Measurements from ENCODE around the gene CYBA. TPM values are rescaled to one million over a fixed set of nuclear protein-coding genes. Genes with fewer than 3 reads are reported as not detected.

CYBA gene
- total RNA-seq, 1 experiment from 2014 or later = 351 TPM

DNA sequence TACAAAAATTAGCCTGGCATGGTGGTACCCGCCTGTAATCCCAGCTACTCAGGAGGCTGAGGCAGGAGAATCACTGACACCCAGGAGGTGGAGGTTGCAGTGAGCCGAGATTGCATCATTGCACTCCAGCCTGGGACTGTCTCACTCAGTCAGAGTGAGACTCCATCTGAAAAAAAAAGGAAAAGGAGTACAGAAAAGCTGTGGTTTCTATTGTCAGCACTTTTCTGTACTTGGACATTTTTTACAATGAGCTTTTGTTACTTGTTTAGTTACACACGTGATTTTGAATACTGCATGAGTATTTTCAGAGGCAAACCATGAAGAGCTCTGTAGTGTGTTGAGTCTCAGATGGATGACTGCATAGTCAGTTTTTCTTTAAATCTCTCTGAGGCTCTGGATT is 54.4 kb downstream of the CYBA start:
- H3K36me3 Mint-ChIP-seq (ENCODE audit: insufficient read depth, unreplicated experiment) = peaks cover 77% of the 10 kb centered on the region
- intact Hi-C loops (cut with micrococcal nuclease; ENCODE audit: unreplicated experiment) = no loop called here
- H3K27ac Mint-ChIP-seq (ENCODE audit: unreplicated experiment) = no peak overlapping the region
- H3K4me1 ChIP-seq = 0 out of 2 replicates have a peak, but pooled peaks cover 6% of the 10 kb centered on the region
- H3K4me1 Mint-ChIP-seq (ENCODE audit: low read depth, unreplicated experiment) = no peaks in the 10 kb centered on the region
- ChIA-PET CTCF (no interaction called here), POLR2A (interaction anchor here (0.5 kb wide), 1 partner anchor 27 kb away, joined by 4 read pairs; no protein-coding TSS in a partner anchor)
- no TSS peak for BruUV-seq (replicated peaks)
- no peak overlapping the region for H3K4me3 ChIP-seq (ENCODE audit: low read depth, low read length)
- no peaks in the 10 kb centered on the region for H3K27me3 Mint-ChIP-seq (ENCODE audit: insufficient read depth, unreplicated experiment)
- H3K9me3 ChIP-seq = no peaks in the 10 kb centered on the region
- H3K4me3 Mint-ChIP-seq (ENCODE audit: unreplicated experiment) = no peak overlapping the region
- H3K36me3 ChIP-seq (ENCODE audit: control insufficient read depth, insufficient read depth, low read length) = peaks cover 6% of the 10 kb centered on the region
- TF ChIP-seq, protein P1, sequence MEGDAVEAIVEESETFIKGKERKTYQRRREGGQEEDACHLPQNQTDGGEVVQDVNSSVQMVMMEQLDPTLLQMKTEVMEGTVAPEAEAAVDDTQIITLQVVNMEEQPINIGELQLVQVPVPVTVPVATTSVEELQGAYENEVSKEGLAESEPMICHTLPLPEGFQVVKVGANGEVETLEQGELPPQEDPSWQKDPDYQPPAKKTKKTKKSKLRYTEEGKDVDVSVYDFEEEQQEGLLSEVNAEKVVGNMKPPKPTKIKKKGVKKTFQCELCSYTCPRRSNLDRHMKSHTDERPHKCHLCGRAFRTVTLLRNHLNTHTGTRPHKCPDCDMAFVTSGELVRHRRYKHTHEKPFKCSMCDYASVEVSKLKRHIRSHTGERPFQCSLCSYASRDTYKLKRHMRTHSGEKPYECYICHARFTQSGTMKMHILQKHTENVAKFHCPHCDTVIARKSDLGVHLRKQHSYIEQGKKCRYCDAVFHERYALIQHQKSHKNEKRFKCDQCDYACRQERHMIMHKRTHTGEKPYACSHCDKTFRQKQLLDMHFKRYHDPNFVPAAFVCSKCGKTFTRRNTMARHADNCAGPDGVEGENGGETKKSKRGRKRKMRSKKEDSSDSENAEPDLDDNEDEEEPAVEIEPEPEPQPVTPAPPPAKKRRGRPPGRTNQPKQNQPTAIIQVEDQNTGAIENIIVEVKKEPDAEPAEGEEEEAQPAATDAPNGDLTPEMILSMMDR (IDR thresholded peaks at IDR 0.05; ENCODE audit: insufficient read depth in 1 of 2, low read depth in 1 of 2, low read length in 1 of 2, severe bottlenecking in 1 of 2, unreplicated experiment in 1 of 2) = no peak
- no peaks in the 10 kb centered on the region for H3K27me3 ChIP-seq (replicated peaks; ENCODE audit: control insufficient read depth, insufficient read depth, low read length)
- no peaks in the 10 kb centered on the region for H3K9me3 Mint-ChIP-seq (ENCODE audit: unreplicated experiment)
- DNase-seq = no peak

DNA sequence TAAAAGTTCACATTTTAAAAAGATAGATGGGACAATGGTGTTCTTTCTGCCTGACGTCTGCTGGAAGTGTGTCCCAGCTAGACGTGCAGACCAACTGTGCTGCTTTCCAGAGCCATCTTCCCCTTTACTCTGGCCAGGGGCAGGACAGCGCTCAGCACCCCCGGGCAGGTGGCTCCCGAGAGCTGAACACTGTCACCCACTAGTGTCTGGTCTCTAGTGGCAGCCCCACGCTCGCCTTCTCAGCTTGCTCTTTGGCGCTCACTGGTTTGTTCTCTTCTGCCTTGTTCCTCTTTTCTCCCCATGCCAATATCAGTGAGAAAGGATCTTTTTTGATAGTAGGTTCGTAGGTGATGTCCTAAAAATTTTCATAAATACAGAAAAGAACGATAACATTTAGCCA is 54.9 kb downstream of the CYBA start:
- ChIA-PET CTCF (no interaction called here), POLR2A (no interaction called here)
- Mint-ChIP-seq H3K4me3 (ENCODE audit: unreplicated experiment) (no peak overlapping the region), H3K4me1 (ENCODE audit: low read depth, unreplicated experiment) (no peaks in the 10 kb centered on the region), H3K9me3 (ENCODE audit: unreplicated experiment) (no peaks in the 10 kb centered on the region), H3K27me3 (ENCODE audit: insufficient read depth, unreplicated experiment) (no peaks in the 10 kb centered on the region), H3K27ac (ENCODE audit: unreplicated experiment) (no peak overlapping the region), H3K36me3 (ENCODE audit: insufficient read depth, unreplicated experiment) (peaks cover 78% of the 10 kb centered on the region)
- no TSS peak for BruUV-seq (replicated peaks)
- Histone ChIP-seq H3K4me3 (ENCODE audit: low read depth, low read length) (no peak overlapping the region), H3K36me3 (ENCODE audit: control insufficient read depth, insufficient read depth, low read length) (peaks cover 6% of the 10 kb centered on the region), H3K4me1 (0 out of 2 replicates have a peak, but pooled peaks cover 6% of the 10 kb centered on the region), H3K27me3 (replicated peaks; ENCODE audit: control insufficient read depth, insufficient read depth, low read length) (no peaks in the 10 kb centered on the region), H3K9me3 (no peaks in the 10 kb centered on the region)
- TF ChIP-seq, protein P1 (IDR thresholded peaks at IDR 0.05; ENCODE audit: insufficient read depth in 1 of 2, low read depth in 1 of 2, low read length in 1 of 2, severe bottlenecking in 1 of 2, unreplicated experiment in 1 of 2) = no peak
- no peak for DNase-seq
- intact Hi-C loops (cut with micrococcal nuclease; ENCODE audit: unreplicated experiment) = no loop called here

DNA sequence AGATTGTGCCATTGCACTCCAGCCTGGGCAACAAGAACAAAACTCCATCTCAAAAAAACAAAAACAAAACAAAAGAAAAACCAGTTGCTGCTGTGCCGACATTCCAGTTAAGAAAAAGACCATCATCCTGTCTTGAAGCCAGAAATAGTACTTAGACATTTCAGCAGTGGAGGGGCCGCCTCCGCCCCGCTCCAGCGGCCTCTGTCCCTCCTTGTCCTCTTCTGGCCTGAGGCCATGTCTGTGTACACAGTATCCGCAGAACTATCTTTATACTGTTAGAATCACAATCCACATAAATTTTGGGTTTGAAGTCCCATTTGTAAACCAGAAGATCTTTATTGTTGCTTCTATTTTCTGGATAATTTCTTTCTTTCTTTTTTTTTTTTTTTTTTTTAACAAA is 55.8 kb downstream of the CYBA start:
- H3K27ac Mint-ChIP-seq (ENCODE audit: unreplicated experiment) = no peak overlapping the region
- Histone ChIP-seq H3K4me3 (ENCODE audit: low read depth, low read length) (no peak overlapping the region), H3K27me3 (replicated peaks; ENCODE audit: control insufficient read depth, insufficient read depth, low read length) (no peaks in the 10 kb centered on the region), H3K9me3 (no peaks in the 10 kb centered on the region), H3K36me3 (ENCODE audit: control insufficient read depth, insufficient read depth, low read length) (peaks cover 6% of the 10 kb centered on the region), H3K4me1 (0 out of 2 replicates have a peak, but pooled peaks cover 6% of the 10 kb centered on the region)
- H3K27me3 Mint-ChIP-seq (ENCODE audit: insufficient read depth, unreplicated experiment) = no peaks in the 10 kb centered on the region
- H3K4me1 Mint-ChIP-seq (ENCODE audit: low read depth, unreplicated experiment) = no peaks in the 10 kb centered on the region
- H3K9me3 Mint-ChIP-seq (ENCODE audit: unreplicated experiment) = no peaks in the 10 kb centered on the region
- no peak for DNase-seq
- intact Hi-C loops (cut with micrococcal nuclease; ENCODE audit: unreplicated experiment) = no loop called here
- BruUV-seq (replicated peaks) = no TSS peak
- TF ChIP-seq, protein P1 (IDR thresholded peaks at IDR 0.05; ENCODE audit: insufficient read depth in 1 of 2, low read depth in 1 of 2, low read length in 1 of 2, severe bottlenecking in 1 of 2, unreplicated experiment in 1 of 2) = no peak
- peaks cover 77% of the 10 kb centered on the region for H3K36me3 Mint-ChIP-seq (ENCODE audit: insufficient read depth, unreplicated experiment)
- ChIA-PET POLR2A (no interaction called here), CTCF (no interaction called here)
- H3K4me3 Mint-ChIP-seq (ENCODE audit: unreplicated experiment) = no peak overlapping the region
